ENCODE data around the gene IDH1.

GRCh38 chr2:208280933-208281332 lies 26.1 kb upstream of the IDH1 start:
- TF ChIP-seq CTCF (IDR thresholded peaks at IDR 0.05) (no peak), POLR2A (IDR thresholded peaks at IDR 0.05) (no peak)

Data from testis (tissue), 2 donors.